Hepatocyte (in vitro differentiated cells): ENCODE results near the gene BCO1. TPM values are rescaled to one million over a fixed set of nuclear protein-coding genes. Genes with fewer than 3 reads are reported as not detected.

Experiments used
- DNase-seq: peaks from one replicate; pipeline ENCODE4 v3.0.0-alpha.2; 2016; ENCODE audit warnings: low spot score
- H2AFZ ChIP-seq: fragments of 200-600 bp; sonication (generic); 2 replicates; pipeline ENCODE4 v1.6.0; 2016; ENCODE audit warnings: antibody characterized with exemption, mild to moderate bottlenecking
- H3K27ac ChIP-seq: fragments of 200-600 bp; sonication (generic); 2 replicates; pipeline ENCODE4 v1.5.1; 2016; ENCODE audit warnings: mild to moderate bottlenecking
- H3K27me3 ChIP-seq: fragments of 200-600 bp; sonication (generic); 2 replicates; pipeline ENCODE4 v1.6.1; 2016
- H3K36me3 ChIP-seq: fragments of 200-600 bp; sonication (generic); replicated peaks from 2 replicates; pipeline ENCODE4 v1.5.1; 2016; ENCODE audit warnings: low read depth; ENCODE audit not compliant: insufficient read depth
- H3K4me1 ChIP-seq: fragments of 200-600 bp; sonication (generic); 2 replicates; pipeline ENCODE4 v1.5.1; 2016; ENCODE audit warnings: mild to moderate bottlenecking, moderate library complexity; ENCODE audit not compliant: insufficient read depth
- H3K4me2 ChIP-seq: fragments of 200-600 bp; sonication (generic); 2 replicates; pipeline ENCODE4 v1.6.0; 2016
- H3K4me3 ChIP-seq: fragments of 200-600 bp; sonication (generic); 2 replicates; pipeline ENCODE4 v1.5.1; 2016; ENCODE audit warnings: mild to moderate bottlenecking
- H3K79me2 ChIP-seq: fragments of 200-600 bp; sonication (generic); 2 replicates; pipeline ENCODE4 v1.6.0; 2017; ENCODE audit warnings: mild to moderate bottlenecking
- H3K9me2 ChIP-seq: fragments of 200-600 bp; sonication (generic); replicated peaks from 2 replicates; pipeline ENCODE4 v1.6.0; 2017; ENCODE audit warnings: mild to moderate bottlenecking; ENCODE audit not compliant: insufficient read depth
- H3K9me3 ChIP-seq: fragments of 200-600 bp; sonication (generic); 2 replicates; pipeline ENCODE4 v1.5.1; 2016; ENCODE audit warnings: low read depth, mild to moderate bottlenecking
- H4K20me1 ChIP-seq: fragments of 200-600 bp; sonication (generic); 2 replicates; pipeline ENCODE4 v1.6.0; 2016; ENCODE audit warnings: mild to moderate bottlenecking; ENCODE audit not compliant: insufficient read depth, poor library complexity, severe bottlenecking
- CTCF ChIP-seq: fragments of 200-600 bp; sonication (generic); IDR thresholded peaks from 2 replicates; pipeline ENCODE4 v1.5.1; 2016; ENCODE audit warnings: antibody characterized with exemption, mild to moderate bottlenecking; ENCODE audit not compliant: poor library complexity
- EZH2 ChIP-seq: fragments of 200-600 bp; sonication (generic); IDR thresholded peaks from 2 replicates; pipeline ENCODE4 v1.6.1; 2016; ENCODE audit warnings: antibody characterized with exemption, mild to moderate bottlenecking, borderline replicate concordance
- EZH2phosphoT487 ChIP-seq: fragments of 200-600 bp; sonication (generic); IDR thresholded peaks from one replicate; pipeline ENCODE4 v1.6.1; 2018; ENCODE audit warnings: antibody characterized with exemption, mild to moderate bottlenecking, low read depth, moderate library complexity; ENCODE audit not compliant: unreplicated experiment, severe bottlenecking
- WGBS: methylation state at CpG from one replicate; pipeline ENCODE4 v1.1.6; 2016; ENCODE audit warnings: low lambda C conversion rate; ENCODE audit errors: missing lambda C conversion rate; 5-methylcytosine and 5-hydroxymethylcytosine counted together
- polyA plus RNA-seq: library from polyadenylated mRNA; unstranded; fragments of >200 nt; fragmentation: Nextera tagmentation; extraction: Ambion mirVana; gene quantifications from 2 replicates; pipeline ENCODE4 v1.2.1, GENCODE V29; 2016
- total RNA-seq: library from RNA; depleted of rRNA; stranded (reverse); fragments of >200 nt; gene quantifications from 2 replicates; pipeline ENCODE4 v1.2.3, GENCODE V29; 2014

BCO1 gene
- total and polyA plus RNA-seq, 2 experiments from 2014 or later, result 1.6 to 2.4 TPM

- H3K27me3 ChIP-seq, result no peaks in the 10 kb centered on the region
- H2AFZ ChIP-seq, result no peak overlapping the region
- WGBS, result 70% methylated on average over 9 of the region's 9 CpGs
- H3K4me3 ChIP-seq, result no peak overlapping the region
- no peaks in the 10 kb centered on the region for H3K36me3 ChIP-seq
- H4K20me1 ChIP-seq, result no peaks in the 10 kb centered on the region
- no peak overlapping the region for H3K27ac ChIP-seq
- H3K4me2 ChIP-seq, result no peak overlapping the region
- TF ChIP-seq EZH2 (no peak), EZH2phosphoT487 (no peak), CTCF (no peak)
- no peaks in the 10 kb centered on the region for H3K9me3 ChIP-seq
- no peaks in the 10 kb centered on the region for H3K79me2 ChIP-seq
- H3K4me1 ChIP-seq, result peaks cover 5% of the 10 kb centered on the region
- DNase-seq, result no peak
- no peaks in the 10 kb centered on the region for H3K9me2 ChIP-seq
Observed at GRCh38 chr16:81243942-81244341, 5.5 kb downstream of the BCO1 start.

- H3K27ac ChIP-seq, result peak overlapping the region; percentile 75
- H3K4me3 ChIP-seq, result no peak overlapping the region
- H3K9me2 ChIP-seq, result no peaks in the 10 kb centered on the region
- TF ChIP-seq CTCF, result no peak
- TF ChIP-seq EZH2, result no peak
- no peak for TF ChIP-seq EZH2phosphoT487
- no peaks in the 10 kb centered on the region for H3K79me2 ChIP-seq
- H3K4me2 ChIP-seq, result peak overlapping the region; percentile 23
- WGBS, result 27% methylated on average over 2 of the region's 2 CpGs
- H3K9me3 ChIP-seq, result no peaks in the 10 kb centered on the region
- peaks cover 5% of the 10 kb centered on the region for H3K4me1 ChIP-seq
- DNase-seq, result peak; percentile 70
- no peaks in the 10 kb centered on the region for H3K36me3 ChIP-seq
- H3K27me3 ChIP-seq, result no peaks in the 10 kb centered on the region
- no peak overlapping the region for H2AFZ ChIP-seq
- no peaks in the 10 kb centered on the region for H4K20me1 ChIP-seq
Observed at GRCh38 chr16:81251871-81252270, 13.4 kb downstream of the BCO1 start.

GRCh38 chr16:81253141-81253540 lies 14.7 kb downstream of the BCO1 start:
- Histone ChIP-seq H3K9me3 (no peaks in the 10 kb centered on the region), H3K9me2 (no peaks in the 10 kb centered on the region), H2AFZ (no peak overlapping the region), H3K27ac (no peak overlapping the region), H3K4me3 (no peak overlapping the region), H3K79me2 (no peaks in the 10 kb centered on the region), H3K4me2 (no peak overlapping the region), H4K20me1 (no peaks in the 10 kb centered on the region), H3K27me3 (no peaks in the 10 kb centered on the region), H3K36me3 (no peaks in the 10 kb centered on the region), H3K4me1 (peaks cover 5% of the 10 kb centered on the region)
- WGBS, result 95% methylated on average over 5 of the region's 5 CpGs
- TF ChIP-seq EZH2phosphoT487, result no peak
- TF ChIP-seq CTCF, result no peak
- no peak for TF ChIP-seq EZH2
- no peak for DNase-seq
